Measurements from ENCODE around the gene STUM.

The STUM gene

GRCh38 chr1:226656601-226657277 lies 108.2 kb downstream of the STUM start:
- no peak for DNase-seq

GRCh38 chr1:226657895-226658545 lies 109.5 kb downstream of the STUM start:
- DNase-seq: no peak

- no peak for DNase-seq
These were observed 110.1 kb downstream of the STUM start for GRCh38 chr1:226658546-226659125.

Data from stimulated activated CD4-positive, alpha-beta T cell treated with anti-CD3 and anti-CD28 coated beads, Interleukin-12 subunit alpha, Interleukin-12 subunit beta, amount 100 ng/mL, for 4 hours (primary cell).